AG09319 (cell line): Measurements from ENCODE around the gene SLC41A3.

Source experiments
- DNase-seq: peaks from one replicate; pipeline ENCODE4 v3.0.0-alpha.2; 2010; ENCODE audit warnings: low read depth; ENCODE audit errors: extremely low read depth
- TF ChIP-seq, protein P1 (sequence below): IDR thresholded peaks from 2 replicates; pipeline ENCODE4 v1.5.1; 2011; ENCODE audit warnings: low read depth, mild to moderate bottlenecking, inconsistent platforms, low read length, moderate library complexity

The SLC41A3 gene

DNA sequence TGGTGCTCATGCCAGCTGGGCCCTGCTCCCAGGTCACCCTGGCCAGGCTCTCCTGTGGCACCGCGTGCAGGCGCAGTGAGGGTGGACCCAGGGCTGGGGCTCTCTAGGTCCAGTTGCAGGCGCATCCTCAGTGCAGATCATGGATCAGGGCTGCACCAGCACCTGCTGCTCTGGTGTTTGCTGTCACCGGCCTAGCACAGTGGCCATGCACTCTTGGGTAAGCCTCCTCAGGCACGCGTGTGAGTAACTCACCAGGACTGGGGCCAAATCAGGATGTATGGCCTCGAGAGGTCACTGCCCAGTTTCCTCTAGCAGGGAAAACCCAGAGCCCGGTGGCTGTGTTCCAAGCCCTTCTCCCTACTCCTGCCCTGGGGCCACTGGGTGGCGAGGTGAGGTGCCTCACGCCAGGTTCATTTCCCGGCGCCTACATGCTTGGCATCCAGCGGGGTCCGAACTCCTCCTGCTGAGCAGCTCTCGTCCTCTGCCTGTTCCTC lies 45.5 kb upstream of the SLC41A3 start:
- no peak for DNase-seq
- TF ChIP-seq, protein P1, sequence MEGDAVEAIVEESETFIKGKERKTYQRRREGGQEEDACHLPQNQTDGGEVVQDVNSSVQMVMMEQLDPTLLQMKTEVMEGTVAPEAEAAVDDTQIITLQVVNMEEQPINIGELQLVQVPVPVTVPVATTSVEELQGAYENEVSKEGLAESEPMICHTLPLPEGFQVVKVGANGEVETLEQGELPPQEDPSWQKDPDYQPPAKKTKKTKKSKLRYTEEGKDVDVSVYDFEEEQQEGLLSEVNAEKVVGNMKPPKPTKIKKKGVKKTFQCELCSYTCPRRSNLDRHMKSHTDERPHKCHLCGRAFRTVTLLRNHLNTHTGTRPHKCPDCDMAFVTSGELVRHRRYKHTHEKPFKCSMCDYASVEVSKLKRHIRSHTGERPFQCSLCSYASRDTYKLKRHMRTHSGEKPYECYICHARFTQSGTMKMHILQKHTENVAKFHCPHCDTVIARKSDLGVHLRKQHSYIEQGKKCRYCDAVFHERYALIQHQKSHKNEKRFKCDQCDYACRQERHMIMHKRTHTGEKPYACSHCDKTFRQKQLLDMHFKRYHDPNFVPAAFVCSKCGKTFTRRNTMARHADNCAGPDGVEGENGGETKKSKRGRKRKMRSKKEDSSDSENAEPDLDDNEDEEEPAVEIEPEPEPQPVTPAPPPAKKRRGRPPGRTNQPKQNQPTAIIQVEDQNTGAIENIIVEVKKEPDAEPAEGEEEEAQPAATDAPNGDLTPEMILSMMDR, result no peak

DNA sequence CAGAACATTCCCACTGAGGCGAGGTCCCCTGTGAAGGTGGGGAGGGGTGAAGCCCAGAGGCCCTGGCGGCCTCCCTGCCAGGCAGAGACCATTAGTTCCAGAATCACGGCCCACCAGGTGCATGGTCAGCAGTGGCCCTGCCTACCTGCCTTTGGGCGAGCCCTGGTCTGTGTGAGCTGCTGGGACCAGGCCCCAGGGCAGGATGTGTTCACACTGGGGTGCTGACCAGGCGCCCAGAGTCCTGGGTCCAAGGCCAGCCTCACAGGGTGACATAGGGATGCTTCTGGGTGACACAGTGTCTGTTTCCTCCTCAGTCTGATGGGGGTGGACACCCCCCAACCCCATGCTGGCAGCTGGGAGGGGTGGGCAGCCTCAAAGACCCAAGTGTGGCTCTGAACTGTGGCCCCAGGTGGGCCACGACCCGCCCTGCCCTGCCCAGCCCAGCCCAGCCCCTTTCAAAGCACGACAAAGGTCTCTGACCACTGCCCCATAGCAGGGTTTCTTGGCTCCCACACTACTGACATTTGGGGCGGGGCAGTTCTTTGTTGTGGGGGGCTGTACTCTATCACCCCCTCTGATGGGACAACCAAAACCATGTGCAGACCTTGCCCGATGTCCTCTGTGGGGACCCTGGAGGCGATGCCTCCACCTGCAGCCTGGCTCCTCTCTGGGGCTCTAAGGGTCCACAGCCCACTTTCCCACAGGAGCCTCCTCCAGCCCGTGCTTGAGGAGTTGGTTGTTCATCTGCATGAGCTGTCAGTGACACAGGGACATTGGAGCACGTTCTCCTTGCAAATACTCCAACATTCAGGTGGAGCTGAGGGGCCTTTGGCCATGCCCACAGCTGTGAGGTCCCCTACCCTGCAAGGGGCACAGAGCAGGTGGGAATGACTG lies 44.8 kb upstream of the SLC41A3 start:
- DNase-seq, result no peak
- TF ChIP-seq, protein P1, result no peak

DNA sequence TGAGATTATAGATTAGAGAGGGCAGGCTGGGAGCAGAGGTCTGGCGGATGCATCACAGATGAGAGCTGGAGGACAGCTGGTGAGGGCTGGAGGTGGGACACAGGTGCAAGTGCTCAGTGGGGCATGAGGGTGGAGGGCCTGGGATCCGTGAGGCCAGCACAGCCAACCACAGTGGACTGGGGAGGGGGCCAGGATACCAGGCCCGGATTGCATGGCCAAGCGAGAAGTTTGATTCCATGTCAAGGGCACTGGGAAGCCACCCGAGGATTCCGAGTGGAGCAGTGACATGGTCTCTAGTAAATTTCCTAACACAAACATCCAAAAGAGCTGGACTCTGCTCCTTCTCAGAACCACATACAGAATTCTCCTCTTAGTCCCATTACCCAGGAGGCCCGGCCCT lies 44.0 kb upstream of the SLC41A3 start:
- TF ChIP-seq, protein P1, result no peak
- no peak for DNase-seq

DNA sequence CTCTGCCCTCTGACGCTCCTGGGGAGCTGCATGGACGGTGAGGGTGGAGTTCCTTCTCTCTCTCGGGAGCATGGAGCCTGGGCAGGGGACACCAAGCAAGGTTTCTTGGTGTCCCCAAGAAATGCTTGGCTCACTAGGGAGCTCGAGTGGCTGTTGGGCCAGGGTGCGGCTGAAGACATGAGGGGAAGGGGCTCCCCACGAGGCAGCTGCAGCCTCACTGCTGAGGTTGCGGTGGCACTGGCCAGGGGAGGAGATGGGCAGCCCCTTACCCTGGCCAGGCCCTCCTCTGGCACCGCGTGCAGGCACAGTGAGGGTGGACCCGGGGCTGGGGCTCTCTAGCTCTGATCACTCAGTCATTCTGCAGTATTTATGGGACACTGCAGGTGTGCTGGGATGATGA lies 43.5 kb upstream of the SLC41A3 start:
- TF ChIP-seq, protein P1, result no peak
- no peak for DNase-seq

DNA sequence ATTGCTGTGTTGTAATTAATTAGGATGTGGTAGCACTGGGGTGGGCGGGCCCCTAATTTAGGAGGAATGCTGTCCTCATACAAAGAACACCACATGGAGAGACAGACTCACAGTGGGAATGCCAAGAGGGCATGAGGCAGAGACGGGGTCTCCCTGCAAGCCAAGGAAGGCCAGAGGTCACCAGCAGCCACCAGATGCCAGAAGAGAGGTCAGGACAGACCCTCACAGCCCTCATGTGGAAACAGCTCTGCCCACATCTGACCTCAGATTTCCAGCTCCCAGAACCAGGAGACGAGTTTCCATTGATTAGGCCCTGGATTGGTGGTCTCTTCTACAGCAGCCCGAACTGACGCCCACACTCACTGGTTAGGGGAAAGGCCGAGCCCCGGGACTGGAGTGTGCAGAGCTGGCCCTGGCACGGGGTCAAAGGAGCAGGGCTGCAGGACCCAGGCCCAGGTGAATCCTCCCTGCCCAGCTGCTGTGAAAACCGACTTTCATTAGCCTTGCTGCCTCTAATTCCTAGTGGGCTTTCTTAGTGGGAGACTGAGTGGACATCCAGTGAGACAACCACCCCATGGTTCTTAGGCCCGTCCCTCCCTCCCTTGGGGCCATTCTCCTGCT lies 43.0 kb upstream of the SLC41A3 start:
- no peak for DNase-seq
- TF ChIP-seq, protein P1, result no peak

DNA sequence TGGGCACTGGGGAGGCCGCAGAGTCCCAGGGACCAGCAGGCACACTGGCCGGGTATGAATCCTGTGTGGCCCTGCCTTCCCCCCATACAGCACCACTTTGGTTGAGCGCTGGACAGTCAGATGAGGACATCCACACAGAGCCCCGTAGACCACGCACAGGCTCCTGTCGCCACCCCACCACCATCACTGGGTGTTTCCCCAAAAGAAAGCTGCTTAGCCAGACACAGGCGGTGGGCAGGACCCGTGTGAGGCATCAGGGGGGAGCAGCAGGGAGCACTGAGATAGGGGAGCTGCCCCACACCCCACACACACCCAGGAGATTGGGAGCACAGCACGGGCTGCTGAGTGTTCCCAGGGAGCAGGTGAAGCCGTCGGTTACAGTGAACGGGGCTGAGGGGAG lies 42.4 kb upstream of the SLC41A3 start:
- TF ChIP-seq, protein P1, result no peak
- DNase-seq, result no peak

DNA sequence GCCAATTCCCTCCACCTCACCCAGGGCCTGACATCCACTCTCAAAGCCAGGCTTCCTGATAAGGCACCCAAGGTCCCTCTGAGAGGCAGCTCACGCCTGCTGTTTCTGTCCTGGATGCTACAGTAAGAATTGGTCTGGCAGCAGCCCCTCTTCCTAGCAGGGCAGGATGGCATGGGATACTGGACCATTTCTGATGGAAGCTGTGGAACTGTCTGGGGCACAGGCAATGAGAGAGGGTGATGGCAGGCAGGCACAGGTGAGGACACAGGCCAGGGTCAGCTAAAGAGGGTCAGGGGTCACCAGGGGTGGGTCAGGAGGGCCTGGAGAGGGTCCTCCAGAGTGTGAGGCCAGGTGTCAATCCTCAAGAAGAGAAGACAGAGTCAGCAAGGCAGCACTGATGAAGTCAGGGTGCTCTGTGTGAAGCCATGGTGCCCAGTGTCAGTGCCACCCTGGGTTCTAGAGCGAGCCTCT lies 41.9 kb upstream of the SLC41A3 start:
- DNase-seq, result no peak
- TF ChIP-seq, protein P1, result no peak
